BE2C (cell line): Measurements from ENCODE around the gene RAB11FIP4.

Source experiments
- DNase-seq: peaks from one replicate; pipeline ENCODE4 v3.0.0-alpha.2; 2020
- H3K27me3 ChIP-seq: fragments of 250-450 bp; sonication (Bioruptor Pico); 2 replicates; pipeline ENCODE4 v1.5.1; 2020; ENCODE audit warnings: mild to moderate bottlenecking
- H3K36me3 ChIP-seq: fragments of 250-450 bp; sonication (Bioruptor Pico); 2 replicates; pipeline ENCODE4 v1.5.1; 2020; ENCODE audit warnings: mild to moderate bottlenecking
- H3K4me1 ChIP-seq: fragments of 250-450 bp; sonication (Bioruptor Pico); 2 replicates; pipeline ENCODE4 v1.5.1; 2020
- H3K4me3 ChIP-seq: 2 replicates; pipeline ENCODE4 v1.5.1; 2011; ENCODE audit warnings: low read depth, low read length
- H3K9me3 ChIP-seq: fragments of 250-450 bp; sonication (Bioruptor Pico); 2 replicates; pipeline ENCODE4 v1.5.1; 2020
- CTCF ChIP-seq: IDR thresholded peaks from 2 replicates; pipeline ENCODE4 v1.5.1; 2012; ENCODE audit warnings: mild to moderate bottlenecking, low read depth, low read length

Gene RAB11FIP4

GRCh38 chr17:31497994-31498826, 106.7 kb downstream of the RAB11FIP4 start:
- H3K4me3 ChIP-seq: no peak overlapping the region
- H3K36me3 ChIP-seq: no peaks in the 10 kb centered on the region
- no peaks in the 10 kb centered on the region for H3K4me1 ChIP-seq
- no peak for TF ChIP-seq CTCF
- H3K27me3 ChIP-seq: no peaks in the 10 kb centered on the region
- DNase-seq: no peak
- H3K9me3 ChIP-seq: no peaks in the 10 kb centered on the region

GRCh38 chr17:31499771-31500554, 108.5 kb downstream of the RAB11FIP4 start:
- DNase-seq: no peak

GRCh38 chr17:31506517-31506916, 115.0 kb downstream of the RAB11FIP4 start:
- H3K9me3 ChIP-seq: no peaks in the 10 kb centered on the region
- H3K4me1 ChIP-seq: no peaks in the 10 kb centered on the region
- TF ChIP-seq CTCF: no peak
- no peak overlapping the region for H3K4me3 ChIP-seq
- no peaks in the 10 kb centered on the region for H3K27me3 ChIP-seq
- no peak for DNase-seq
- no peaks in the 10 kb centered on the region for H3K36me3 ChIP-seq

More at GRCh38 chr17:31499771-31500554, 108.5 kb downstream of the RAB11FIP4 start:
- Histone ChIP-seq H3K27me3 (no peaks in the 10 kb centered on the region), H3K36me3 (no peaks in the 10 kb centered on the region), H3K9me3 (no peaks in the 10 kb centered on the region), H3K4me3 (no peak overlapping the region), H3K4me1 (no peaks in the 10 kb centered on the region)
- TF ChIP-seq CTCF: no peak

GRCh38 chr17:31508288-31509094, 117.0 kb downstream of the RAB11FIP4 start:
- H3K9me3 ChIP-seq: no peaks in the 10 kb centered on the region
- TF ChIP-seq CTCF: peak; percentile 23; the same call in 1 of the 2 replicates
- H3K36me3 ChIP-seq: no peaks in the 10 kb centered on the region
- no peaks in the 10 kb centered on the region for H3K27me3 ChIP-seq
- H3K4me3 ChIP-seq: no peak overlapping the region
- no peak for DNase-seq
- no peaks in the 10 kb centered on the region for H3K4me1 ChIP-seq

- DNase-seq: no peak
- Histone ChIP-seq H3K4me1 (no peaks in the 10 kb centered on the region), H3K27me3 (no peaks in the 10 kb centered on the region), H3K36me3 (no peaks in the 10 kb centered on the region), H3K4me3 (no peak overlapping the region), H3K9me3 (no peaks in the 10 kb centered on the region)
- no peak for TF ChIP-seq CTCF
Measured at GRCh38 chr17:31509095-31509804, 117.8 kb downstream of the RAB11FIP4 start.
